Measurements from ENCODE around the gene DENND4A. TPM values are rescaled to one million over a fixed set of nuclear protein-coding genes. Genes with fewer than 3 reads are reported as not detected.

Gene DENND4A
- polyA plus RNA-seq, result 10 to 100 TPM in 1 of 3 donors, 1 to 10 TPM in 2; 7.7 to 13.2 (median 8.5) TPM

DNA sequence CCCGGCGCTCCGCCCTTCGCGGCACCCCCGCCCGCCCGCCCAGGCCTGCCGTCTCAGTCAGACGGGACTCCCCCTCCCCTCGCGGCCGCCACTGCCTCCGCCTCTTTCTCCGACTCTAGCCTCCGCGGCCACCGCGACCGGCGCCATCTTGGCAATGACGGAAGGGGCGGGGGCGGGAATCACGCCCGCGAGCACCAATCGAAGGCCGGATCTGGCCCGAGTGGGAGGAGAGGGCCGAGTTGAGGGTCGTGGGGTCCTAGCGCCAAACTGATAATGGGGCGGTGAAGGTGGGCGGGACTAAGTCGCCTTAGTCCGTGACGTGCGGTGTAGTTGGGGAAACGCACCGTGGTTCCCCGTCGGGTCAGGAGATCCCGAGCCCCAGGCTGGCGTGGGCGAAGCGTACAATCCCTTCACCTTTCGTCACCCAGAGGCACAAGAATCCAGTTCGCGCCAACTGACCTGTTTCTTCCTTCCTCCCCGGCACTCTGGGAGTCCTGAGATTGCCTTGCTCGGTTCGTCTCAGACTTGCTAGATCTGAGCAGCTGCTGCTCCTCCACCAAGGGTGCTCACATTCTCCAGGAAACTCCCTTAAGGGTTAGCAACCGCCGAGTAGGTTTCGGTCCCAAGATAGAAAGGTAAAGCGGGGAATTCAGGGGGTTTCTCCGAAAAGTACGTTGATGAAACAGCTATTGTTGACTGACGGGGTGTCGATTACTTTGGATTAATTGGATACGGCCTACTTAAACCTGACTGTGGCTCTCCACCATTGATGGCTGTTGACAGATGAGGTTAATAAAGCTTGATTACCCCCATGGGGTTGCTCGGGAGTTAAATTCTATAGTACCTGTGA lies at the start of gene DENND4A:
Gene DENND4A, minus strand, starts transcription at position 156 of the 850 bp plus-strand sequence. CDS start 35,843 bp downstream, outside the sequence.
- peak within 1 kb of the TSS; percentile 86 for H3K27ac ChIP-seq (ENCODE audit: low read depth, low read length)
- WGBS, 3 donors, result 0 to 1% (median 1%) methylated on average over 45 to 63 of the region's 63 CpGs

DNA sequence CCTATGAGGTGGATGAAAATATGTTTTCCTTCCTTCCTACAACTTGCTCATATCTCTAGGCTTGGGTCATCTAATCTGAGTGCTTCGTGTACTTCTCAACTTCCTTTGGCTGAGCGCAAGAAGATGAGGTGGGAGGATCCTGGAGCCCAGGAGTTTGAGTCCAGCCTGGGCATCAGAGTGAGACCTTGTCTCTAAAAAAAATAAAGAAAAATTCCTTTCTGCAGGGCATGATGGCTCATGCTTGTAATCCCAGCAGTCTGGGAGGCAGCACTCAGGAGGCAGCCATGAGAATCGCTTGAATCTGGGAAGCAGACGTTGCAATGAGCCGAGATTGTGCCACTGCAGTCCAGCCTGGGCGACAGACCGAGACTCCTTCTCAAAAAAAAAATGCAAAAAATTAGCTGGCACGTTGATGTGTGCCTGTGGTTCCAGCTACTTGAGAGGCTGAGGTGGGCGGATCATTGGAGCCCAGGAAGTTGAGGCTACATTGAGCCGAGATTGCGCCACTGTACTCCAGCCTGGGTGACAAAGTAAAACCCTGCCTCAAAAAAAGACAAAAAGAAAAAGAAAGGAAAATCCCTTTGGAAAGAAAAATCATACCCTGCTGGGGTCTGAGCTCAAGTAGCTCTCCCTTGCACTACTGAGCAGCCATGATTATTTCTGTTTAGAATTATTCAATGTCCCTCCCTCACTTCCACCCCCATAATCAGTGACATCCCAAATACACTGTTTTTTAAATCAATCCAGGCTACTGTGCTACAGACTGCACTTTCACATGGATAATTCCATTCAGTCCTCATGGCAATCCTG lies 49.2 kb upstream of the DENND4A start:
- no peak overlapping the region for H3K27ac ChIP-seq (ENCODE audit: low read depth, low read length)
- 36 to 75% (median 46%) methylated on average over 11 of the region's 11 CpGs for WGBS, 3 donors

DNA sequence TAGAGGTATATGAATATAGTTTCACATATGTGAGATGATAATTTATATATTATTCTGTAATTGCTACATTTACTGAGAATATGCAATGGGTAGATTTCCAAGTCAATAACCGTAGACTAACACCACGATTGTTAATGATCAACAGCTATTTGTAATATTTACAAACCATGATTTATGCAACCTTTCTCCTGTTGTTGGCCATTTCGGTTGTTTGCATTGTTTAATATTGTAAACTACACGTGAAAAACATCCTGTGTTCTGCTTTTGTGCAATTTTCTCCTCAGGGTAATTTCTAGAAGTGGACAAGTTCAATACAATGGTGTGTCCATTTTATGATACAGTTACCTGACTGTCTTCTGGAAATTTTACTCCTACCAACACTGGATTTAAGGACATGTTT lies 47.9 kb upstream of the DENND4A start:
- H3K27ac ChIP-seq (ENCODE audit: low read depth, low read length), result no peak overlapping the region
- 74 to 77% (median 74%) methylated on average over 4 of the region's 4 CpGs for WGBS, 3 donors

DNA sequence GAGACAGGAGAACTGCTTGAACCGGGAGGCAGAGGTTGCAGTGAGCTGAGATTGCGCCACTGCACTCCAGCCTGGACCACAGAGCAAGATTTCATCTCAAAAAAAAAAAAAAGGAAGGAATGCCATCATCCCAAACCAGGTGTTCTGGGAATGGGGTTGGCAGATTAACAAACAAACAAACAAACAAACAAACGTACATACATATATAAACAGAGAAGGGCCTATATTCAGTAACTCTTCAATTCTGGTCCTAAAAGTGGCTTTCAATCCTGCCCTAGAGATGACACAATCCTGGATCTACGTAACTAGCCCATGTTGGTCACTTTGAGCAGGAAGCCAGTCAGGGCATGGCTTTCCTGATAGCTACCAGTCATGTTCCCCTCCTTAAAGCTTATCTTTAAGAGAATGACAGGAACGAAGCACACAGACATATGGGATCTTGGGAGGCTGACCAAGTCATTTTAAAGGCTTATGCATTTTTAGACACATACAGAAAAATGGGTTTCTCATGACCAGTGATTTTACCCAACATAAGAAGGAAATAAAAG lies 47.3 kb upstream of the DENND4A start:
- WGBS, 3 donors, result 68 to 88% (median 75%) methylated on average over 5 of the region's 5 CpGs
- no peak overlapping the region for H3K27ac ChIP-seq (ENCODE audit: low read depth, low read length)

DNA sequence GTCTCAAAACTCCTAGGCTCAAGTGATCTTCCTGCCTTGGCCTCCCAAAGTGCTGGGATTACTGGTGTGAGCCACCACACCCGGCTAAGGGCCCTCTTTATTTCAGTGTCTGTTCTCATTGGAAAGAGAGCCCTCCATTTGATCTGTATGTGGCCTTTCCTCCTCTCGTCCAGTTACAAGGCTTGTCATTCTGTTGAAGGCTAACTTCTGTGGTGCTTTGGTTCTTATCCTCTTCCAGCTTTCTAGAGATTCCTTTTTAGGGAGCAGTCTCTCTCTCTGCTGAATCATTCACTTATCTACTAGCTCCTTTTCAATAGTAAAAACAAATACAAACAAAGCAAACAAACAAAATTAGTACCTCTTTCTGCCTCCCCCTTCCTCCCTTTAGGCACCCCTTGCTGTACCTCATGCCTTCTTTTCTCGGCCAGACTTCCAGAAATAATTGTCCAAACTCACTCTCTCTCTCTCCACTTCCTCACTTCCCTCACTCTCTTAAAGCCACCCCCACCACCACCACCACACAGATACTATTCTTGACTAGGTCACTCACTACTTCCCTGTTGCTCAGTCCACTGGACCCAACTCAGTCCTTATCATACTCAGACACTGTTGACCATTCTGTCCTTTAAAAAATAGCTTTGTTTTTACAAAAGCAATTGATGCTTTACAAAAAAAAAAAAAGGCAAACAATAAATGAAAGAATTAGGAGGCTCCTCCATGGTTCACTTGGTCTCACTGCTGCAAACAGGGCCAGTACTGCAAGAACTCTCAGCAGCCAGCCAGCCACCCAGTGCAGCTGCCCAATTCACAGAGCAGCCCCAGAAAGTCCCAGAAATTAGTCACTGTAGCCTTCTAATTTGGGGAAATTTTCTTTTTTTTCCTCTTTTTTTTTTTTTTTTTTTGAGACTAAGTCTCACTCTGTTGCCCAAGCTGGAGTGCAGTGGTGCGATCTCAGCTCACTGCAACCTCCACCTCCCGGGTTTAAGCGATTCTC lies 45.5 kb upstream of the DENND4A start:
- WGBS, 3 donors, result 75 to 85% (median 81%) methylated on average over 6 of the region's 6 CpGs
- no peak overlapping the region for H3K27ac ChIP-seq (ENCODE audit: low read depth, low read length)

DNA sequence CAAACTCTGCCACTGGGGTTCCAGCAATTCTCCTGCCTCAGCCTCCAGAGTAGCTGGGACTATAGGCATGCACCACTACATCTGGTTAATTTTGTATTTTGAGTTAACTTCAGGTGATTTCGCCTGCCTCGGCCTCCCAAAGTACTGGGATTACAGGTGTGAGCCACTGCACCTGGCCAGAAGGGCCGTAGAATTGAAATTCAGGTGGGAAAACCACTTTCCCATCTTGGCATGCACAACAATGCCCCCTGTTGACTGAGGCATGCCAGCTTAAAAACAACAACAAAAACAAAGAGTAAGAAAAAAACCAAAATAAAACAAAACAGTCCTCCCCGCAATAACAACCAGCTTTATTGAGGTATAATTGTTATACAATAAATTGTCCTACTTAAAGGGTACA lies 44.6 kb upstream of the DENND4A start:
- no peak overlapping the region for H3K27ac ChIP-seq (ENCODE audit: low read depth, low read length)
- 90 to 93% (median 93%) methylated on average over 4 of the region's 4 CpGs for WGBS, 3 donors

DNA sequence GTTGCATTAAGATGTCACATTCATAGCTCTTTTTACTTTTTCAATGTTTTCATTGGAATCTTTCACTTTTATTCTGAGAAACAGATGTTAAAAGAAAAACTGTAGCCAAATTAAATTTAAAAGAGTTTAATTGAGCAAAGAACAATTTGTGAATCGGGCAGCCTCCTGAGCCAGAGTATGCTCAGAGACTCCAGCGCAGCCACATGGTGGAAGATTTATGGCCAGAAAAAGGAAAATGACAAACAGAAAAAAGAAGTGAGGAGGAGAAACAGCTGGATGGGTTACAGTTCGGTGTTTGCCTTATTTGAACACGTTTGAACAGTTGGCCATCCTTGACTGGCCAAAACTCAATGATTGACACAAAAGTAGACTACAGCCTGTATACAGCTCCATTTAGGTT lies 43.4 kb upstream of the DENND4A start:
- H3K27ac ChIP-seq (ENCODE audit: low read depth, low read length), result no peak overlapping the region
- WGBS, 3 donors, result 41 to 77% (median 41%) methylated on average over 4 of the region's 4 CpGs

DNA sequence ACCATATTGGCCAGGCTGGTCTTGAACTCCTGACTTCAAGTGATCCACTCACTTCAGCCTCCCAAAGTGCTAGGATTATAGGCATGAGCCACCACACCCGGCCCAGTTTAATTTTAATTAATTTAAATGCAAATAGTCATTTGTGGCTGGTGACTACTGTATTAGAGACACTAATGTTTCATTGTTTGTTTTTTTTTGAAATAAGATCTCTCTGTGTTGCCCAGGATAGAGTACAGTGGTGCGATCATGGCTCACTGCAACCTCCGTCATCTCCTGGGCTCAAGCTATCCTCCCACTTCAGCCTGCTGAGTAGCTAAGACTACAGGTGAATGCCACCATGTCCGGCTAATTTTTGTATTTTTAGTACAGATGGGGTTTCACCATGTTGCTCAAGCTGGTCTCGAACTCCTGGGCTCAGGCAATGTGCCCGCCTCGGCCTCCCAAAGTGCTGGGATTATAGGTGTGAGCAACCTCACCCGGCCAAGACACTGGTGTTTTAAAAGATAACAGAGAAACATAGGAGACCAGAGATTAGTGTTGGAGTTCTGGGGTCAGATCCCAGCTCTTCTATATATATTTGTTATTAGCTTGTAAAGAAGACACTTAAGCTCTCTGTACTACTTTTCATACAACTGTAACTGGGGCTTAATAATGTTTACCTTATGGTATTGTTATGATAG lies 42.6 kb upstream of the DENND4A start:
- WGBS, 3 donors, result 93 to 94% (median 94%) methylated on average over 8 of the region's 8 CpGs
- H3K27ac ChIP-seq (ENCODE audit: low read depth, low read length), result no peak overlapping the region

DNA sequence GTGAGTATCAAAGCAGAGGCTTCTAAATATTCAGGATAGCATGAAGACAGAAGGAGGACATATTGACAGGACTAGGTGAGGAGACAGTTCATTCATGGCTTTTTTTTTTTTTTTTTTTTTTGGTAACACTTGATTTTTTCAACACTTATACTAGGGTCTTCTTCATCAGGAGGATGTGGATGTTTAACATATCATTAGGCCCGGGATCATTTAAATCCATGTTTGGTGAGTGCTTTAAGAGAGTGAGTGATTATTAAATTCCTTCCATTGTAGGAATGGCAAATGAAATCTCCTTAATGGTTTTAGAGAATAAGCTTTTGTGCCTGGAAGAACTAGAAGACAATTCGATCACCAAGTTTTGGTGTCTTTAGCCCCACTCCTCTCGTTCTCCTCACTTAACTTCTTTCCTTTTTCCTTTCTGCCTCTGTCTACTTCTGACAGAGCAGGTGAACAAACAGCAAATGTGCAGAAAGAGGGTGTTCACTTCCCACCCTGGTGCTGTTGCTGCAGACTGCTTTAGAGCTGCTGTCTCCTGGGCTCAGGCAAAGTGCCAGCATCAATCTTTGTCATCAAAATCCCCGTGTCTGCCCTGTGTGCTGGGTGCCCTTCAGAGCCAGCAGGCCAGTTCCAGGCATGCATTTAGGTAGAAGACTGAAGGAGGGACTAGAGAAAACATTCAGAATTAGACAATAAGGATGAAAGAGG lies 41.6 kb upstream of the DENND4A start:
- H3K27ac ChIP-seq (ENCODE audit: low read depth, low read length), result no peak overlapping the region
- WGBS, 3 donors, result 39 to 49% (median 48%) methylated on average over 4 of the region's 4 CpGs

DNA sequence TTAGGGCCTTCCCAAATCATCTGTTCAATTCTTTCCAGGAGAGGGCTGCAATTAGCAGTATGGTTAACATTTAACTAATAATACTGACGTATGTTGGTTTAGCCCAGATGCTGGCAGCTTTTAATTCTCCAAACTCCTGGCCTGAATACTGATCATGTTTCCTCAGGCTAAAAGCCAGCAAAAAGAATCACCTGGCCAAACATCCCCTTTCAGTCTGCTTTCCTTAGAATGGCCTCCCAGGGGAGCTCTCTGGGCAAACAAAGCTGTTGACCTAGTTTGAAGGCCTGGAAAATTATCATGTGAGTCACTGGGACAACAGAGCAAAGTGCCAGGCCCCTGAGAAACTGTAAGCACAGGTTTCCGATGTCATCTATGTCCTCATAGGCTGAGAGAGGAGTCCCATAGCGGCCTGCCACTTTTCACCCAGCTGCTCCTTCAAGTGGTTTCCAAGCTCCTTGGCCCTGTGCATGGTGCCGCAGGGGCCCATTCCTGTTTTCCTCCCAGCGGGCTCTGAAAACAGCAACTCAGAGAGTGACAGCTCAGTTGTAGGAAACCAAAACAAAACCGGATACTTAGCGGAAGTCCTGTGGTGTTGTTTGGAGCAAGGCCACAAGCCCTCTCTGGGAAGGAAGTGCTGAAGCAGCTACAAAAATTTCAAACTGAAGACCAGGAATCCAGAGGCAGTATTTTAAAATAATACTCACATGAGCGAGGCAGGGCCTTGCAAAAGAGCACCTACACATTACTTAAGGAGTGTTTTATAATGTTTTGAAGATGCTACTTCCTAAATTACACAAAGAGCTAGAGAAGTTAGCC lies 40.7 kb upstream of the DENND4A start:
- no peak overlapping the region for H3K27ac ChIP-seq (ENCODE audit: low read depth, low read length)
- WGBS, 3 donors, result 3 to 13% (median 6%) methylated on average over 8 of the region's 8 CpGs

DNA sequence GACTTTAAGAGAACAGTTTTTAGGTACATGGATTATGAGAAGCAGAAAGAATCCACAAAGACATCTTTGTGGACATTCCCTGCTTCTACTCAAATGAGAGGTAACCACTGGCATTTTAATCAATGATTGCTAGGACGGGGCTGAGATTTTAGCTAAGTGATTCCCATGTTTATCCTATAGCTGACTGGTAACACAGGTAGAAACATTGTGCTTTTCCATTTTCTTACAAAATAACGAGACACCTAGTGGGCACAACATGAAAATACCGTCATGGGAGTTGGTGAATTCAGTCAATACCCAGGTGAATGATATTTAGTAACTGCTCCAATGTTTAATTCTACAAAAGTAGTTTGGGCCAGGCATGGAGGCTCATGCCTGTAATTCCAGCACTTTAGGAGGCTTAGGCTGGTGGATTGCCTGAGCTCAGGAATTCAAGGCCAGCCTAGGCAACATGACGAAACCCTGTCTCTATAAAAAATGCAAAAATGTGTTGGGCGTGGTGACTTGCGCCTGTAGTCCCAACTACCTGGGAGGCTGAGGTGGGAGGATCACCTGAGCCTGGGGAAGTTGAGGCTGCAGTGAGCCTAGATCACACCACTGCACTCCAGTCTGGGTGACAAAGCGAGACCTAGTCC lies 37.2 kb upstream of the DENND4A start:
- no peak overlapping the region for H3K27ac ChIP-seq (ENCODE audit: low read depth, low read length)
- WGBS, 3 donors, result 56 to 71% (median 65%) methylated on average over 7 of the region's 7 CpGs

DNA sequence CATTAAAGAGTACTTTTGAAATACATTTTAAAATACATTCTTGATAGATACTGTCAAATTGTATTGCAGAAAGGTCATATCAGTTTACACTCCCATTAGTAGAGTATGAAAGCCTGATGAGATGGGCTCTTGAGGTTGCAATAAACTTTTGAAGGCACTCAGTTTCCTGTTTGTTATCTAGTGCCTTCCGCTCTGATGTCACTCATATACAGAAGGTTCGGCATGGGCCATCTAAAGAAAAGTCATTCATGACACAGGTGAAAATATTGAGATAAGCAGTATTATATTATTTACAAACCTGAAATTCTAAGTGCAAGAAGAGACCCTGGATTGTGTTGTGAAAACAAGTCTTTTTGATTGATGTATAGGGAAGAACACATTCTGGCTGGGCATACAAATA lies 36.5 kb upstream of the DENND4A start:
- WGBS, 3 donors, result 69 to 80% (median 73%) methylated on average over 2 of the region's 2 CpGs
- no peak overlapping the region for H3K27ac ChIP-seq (ENCODE audit: low read depth, low read length)

DNA sequence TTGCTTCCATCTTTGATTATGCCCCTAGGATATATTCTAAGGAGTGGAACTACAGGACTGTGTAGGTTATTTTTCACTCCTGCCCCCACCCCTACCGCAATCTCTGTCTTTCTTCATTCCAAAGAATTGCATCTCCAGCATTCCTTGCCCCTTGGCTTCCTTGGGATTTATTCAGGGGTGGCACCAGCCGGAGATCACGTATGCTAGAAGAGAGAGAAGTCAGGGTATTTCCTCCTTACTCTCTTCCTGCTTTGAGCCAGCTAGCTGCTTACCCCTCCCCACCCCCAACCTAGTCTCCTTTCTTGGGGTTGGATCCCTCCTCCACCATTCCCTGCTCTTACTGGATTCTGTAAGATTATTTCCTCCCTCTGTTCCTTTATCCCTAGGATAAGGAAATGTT lies 35.0 kb upstream of the DENND4A start:
- no peak overlapping the region for H3K27ac ChIP-seq (ENCODE audit: low read depth, low read length)
- 57 to 79% (median 60%) methylated on average over 3 of the region's 3 CpGs for WGBS, 3 donors

DNA sequence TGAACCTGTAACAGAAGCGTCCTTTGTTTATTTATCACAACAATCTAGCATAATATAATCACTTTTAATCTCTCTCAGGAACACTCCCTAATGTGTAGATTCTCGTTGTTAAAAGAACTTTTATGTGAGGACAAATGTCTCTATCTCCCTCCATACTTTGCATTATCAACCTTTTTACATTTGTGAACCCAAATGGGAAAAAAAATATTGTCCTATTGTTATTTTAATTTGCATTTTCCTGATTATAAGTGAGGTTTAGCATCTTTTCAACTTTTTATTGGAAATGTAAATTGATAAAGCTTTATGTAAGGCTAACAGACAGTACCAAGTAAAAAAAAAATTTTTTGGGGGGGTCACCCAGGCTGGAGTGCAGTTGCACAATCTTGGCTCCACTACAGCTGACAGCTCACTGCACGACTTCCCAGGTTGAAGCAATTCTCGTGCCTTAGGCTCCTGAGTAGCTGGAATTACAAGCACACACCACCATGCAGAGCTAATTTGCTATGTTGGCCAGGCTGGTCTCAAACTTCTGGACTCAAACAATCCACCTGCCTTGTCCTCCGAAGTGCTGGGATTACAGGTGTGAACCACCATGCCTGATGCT lies 33.0 kb upstream of the DENND4A start:
- H3K27ac ChIP-seq (ENCODE audit: low read depth, low read length), result no peak overlapping the region
- 62 to 64% (median 63%) methylated on average over 5 of the region's 5 CpGs for WGBS, 3 donors

DNA sequence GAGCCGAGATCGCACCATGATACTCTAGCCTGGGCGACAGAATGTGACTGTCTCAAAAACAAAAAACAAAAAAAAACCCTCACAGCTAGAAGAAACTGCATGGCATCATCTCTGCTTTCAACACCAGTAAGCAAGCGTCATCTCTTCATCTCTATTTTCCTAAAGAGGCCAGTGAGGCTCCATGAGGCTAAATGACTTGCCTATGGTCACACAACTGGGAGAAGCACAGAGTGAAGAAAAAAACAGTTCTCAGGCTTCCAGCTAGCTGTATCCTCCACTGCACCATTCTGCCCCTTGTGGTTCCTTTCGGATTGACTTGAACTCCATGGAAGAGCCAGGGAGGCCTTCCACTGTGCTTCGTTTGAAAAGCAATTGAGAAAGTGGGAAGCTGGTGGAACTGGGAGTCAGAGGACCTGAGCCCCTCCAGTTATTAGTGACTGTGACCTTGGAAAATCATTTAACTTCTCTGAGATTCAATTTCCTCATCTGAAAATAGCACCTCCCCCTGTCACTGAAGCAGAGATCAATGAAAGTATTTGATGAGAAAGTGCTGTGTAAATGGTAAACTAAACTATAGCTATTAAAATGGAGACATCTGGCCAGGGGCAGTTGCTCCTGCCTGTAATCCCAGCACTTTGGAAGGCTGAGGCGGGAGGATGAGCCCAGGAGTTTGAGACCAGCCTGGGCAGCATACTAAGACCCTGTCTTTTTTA lies 32.1 kb upstream of the DENND4A start:
- H3K27ac ChIP-seq (ENCODE audit: low read depth, low read length), result no peak overlapping the region
- 64 to 73% (median 69%) methylated on average over 7 of the region's 7 CpGs for WGBS, 3 donors
